Measurements from ENCODE around the gene CACNB4. TPM values are rescaled to one million over a fixed set of nuclear protein-coding genes. Genes with fewer than 3 reads are reported as not detected.

The CACNB4 gene
- total RNA-seq, 1 donor from 2014 or later, result 4.9 TPM

GRCh38 chr2:151837926-151838325, 260.9 kb downstream of the CACNB4 start:
- H3K9me3 ChIP-seq, result no peaks in the 10 kb centered on the region
- H3K27ac ChIP-seq, result no peak overlapping the region
- no peaks in the 10 kb centered on the region for H3K27me3 ChIP-seq
- no peaks in the 10 kb centered on the region for H3K4me1 ChIP-seq
- H3K36me3 ChIP-seq, result no peaks in the 10 kb centered on the region
- no peak overlapping the region for H3K4me3 ChIP-seq
- DNase-seq (ENCODE audit: extremely low spot score in 2 of 2), result no peak
- intact Hi-C loops (cut with DNase I), result no loop called here
- TF ChIP-seq CTCF (IDR thresholded peaks at IDR 0.05) (no peak), POLR2AphosphoS5 (IDR thresholded peaks at IDR 0.05; ENCODE audit: insufficient read depth in 1 of 2, low read depth in 1 of 2) (no peak), POLR2A (IDR thresholded peaks at IDR 0.05) (no peak)

DNA sequence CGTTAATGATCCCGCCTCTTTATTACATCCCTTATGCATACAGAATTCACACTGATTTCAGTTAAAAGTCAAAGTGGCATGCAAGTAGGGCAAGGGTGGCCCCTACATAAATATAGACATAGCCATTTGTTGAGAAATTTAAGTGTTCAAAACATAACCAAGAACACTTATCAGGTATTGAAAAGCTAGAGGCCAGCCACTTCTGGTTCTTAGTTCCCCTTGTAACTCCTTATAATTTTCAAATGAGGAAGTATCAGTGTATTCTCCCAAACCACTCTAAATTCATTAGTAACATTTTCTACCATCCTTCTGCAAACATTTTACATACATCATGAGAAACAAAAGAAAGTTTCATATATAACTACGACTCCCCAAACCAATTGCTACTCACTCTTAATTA, 264.9 kb downstream of the CACNB4 start:
- DNase-seq (ENCODE audit: extremely low spot score in 2 of 2), result no peak
- intact Hi-C loops (cut with DNase I), result no loop called here
- H3K36me3 ChIP-seq, result no peaks in the 10 kb centered on the region
- no peaks in the 10 kb centered on the region for H3K27me3 ChIP-seq
- TF ChIP-seq POLR2A (IDR thresholded peaks at IDR 0.05), result no peak
- no peak for TF ChIP-seq POLR2AphosphoS5 (IDR thresholded peaks at IDR 0.05; ENCODE audit: insufficient read depth in 1 of 2, low read depth in 1 of 2)
- no peak for TF ChIP-seq CTCF (IDR thresholded peaks at IDR 0.05)
- H3K4me3 ChIP-seq, result no peak overlapping the region
- H3K27ac ChIP-seq, result no peak overlapping the region
- H3K9me3 ChIP-seq, result no peaks in the 10 kb centered on the region
- H3K4me1 ChIP-seq, result peaks cover 2% of the 10 kb centered on the region

DNA sequence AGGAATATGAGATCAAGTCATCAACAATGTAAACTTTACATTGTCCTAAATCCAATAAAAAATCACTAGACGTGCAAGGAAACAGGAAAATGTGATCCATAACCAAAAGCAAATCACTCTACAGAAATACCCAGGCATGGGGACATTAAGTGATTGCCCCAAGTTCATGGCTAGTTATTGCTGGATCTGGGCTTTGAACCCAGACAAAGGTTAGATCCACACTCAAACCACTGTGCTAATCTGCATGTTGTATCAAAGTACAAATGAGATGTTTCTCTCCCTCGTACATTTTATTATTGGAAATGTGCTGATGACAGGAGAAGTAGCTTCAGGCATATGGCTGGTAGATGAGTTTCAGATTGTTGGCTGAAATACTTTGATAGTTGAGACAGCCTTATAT, 267.9 kb downstream of the CACNB4 start:
- intact Hi-C loops (cut with DNase I), result no loop called here
- H3K4me1 ChIP-seq, result peaks cover 17% of the 10 kb centered on the region
- no peak for TF ChIP-seq CTCF (IDR thresholded peaks at IDR 0.05)
- TF ChIP-seq POLR2A (IDR thresholded peaks at IDR 0.05), result no peak
- TF ChIP-seq POLR2AphosphoS5 (IDR thresholded peaks at IDR 0.05; ENCODE audit: insufficient read depth in 1 of 2, low read depth in 1 of 2), result no peak
- no peak overlapping the region for H3K27ac ChIP-seq
- no peak overlapping the region for H3K4me3 ChIP-seq
- no peaks in the 10 kb centered on the region for H3K36me3 ChIP-seq
- DNase-seq (ENCODE audit: extremely low spot score in 2 of 2), result no peak
- no peaks in the 10 kb centered on the region for H3K9me3 ChIP-seq
- no peaks in the 10 kb centered on the region for H3K27me3 ChIP-seq

DNA sequence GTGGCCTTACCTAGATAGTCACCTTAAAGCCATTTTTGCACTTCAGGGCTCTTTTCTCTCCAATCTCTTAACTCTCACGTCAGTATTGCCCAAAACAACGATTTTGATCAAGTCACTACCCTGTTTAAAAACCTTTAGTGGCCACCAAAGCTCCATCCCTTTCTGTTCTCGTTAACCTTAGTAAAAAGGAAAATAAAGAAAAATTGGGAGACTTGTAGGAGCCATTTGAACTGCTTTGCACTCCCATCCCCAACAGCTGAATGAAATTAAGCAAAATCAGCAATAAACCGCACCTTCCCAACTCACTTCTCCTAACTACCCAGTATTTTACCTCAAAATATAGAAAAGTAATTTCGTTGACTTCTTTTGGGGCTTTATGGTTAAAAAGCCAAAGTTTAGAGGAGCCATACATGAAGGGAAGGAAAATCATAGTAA, 269.9 kb downstream of the CACNB4 start:
- peak overlapping the region; percentile 85 for H3K27ac ChIP-seq
- H3K36me3 ChIP-seq, result no peaks in the 10 kb centered on the region
- intact Hi-C loops (cut with DNase I), result no loop called here
- H3K9me3 ChIP-seq, result no peaks in the 10 kb centered on the region
- peak overlapping the region; percentile 64 to 95 for H3K4me3 ChIP-seq
- peaks cover 38% of the 10 kb centered on the region for H3K4me1 ChIP-seq
- no peak for TF ChIP-seq POLR2AphosphoS5 (IDR thresholded peaks at IDR 0.05; ENCODE audit: insufficient read depth in 1 of 2, low read depth in 1 of 2)
- no peak for TF ChIP-seq POLR2A (IDR thresholded peaks at IDR 0.05)
- no peak for TF ChIP-seq CTCF (IDR thresholded peaks at IDR 0.05)
- H3K27me3 ChIP-seq, result no peaks in the 10 kb centered on the region
- DNase-seq (ENCODE audit: extremely low spot score in 2 of 2), result no peak

DNA sequence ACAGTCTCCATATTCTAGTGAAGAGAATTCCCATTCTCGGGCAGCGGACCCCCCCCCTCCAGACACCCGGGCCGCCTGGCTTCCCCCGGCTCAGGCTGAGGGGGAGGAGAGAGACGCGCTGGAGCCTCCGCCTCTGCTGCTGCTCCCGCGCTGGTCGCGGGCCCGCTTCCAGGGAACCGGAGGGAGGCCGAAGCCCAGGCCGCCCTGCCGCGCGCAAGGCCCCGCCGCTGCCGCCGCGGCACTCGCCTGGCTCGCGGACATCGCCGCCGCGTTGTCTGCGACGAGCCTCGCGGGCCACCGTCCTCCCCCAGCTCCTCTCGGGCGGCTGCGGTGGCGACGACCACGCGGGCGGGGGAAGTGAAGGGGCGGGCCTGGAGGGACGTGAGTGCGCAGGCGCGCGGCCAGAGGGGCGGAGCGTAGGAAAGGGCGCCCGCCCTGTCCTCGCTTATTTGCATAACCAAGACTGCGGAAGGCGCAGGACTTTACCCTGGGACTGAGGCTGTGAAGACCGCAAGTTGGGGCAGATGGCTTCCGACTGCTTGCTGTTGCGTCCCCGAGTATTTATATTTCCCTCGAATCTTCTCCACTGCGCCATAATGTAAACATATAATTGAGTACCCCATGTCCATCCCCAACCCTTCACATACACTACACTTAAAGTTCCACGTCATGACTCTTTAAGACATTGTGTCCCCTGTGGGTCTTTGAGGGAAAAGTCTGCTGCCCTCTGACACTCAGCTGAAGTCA, 270.5 kb downstream of the CACNB4 start, which contains the start of gene ARL5A:
Gene ARL5A, minus strand, starts transcription at position 279 of the 747 bp plus-strand sequence. Its CDS starts 245 bp downstream, at position 34.
- no peaks in the 10 kb centered on the region for H3K9me3 ChIP-seq
- H3K36me3 ChIP-seq, result no peaks in the 10 kb centered on the region
- peak in 1 of 2 donors; percentile 97 for DNase-seq (ENCODE audit: extremely low spot score in 2 of 2)
- peaks cover 44% of the 10 kb centered on the region for H3K4me1 ChIP-seq
- no peaks in the 10 kb centered on the region for H3K27me3 ChIP-seq
- H3K4me3 ChIP-seq, result peak within 1 kb of the TSS; percentile 64 to 95
- intact Hi-C loops (cut with DNase I), result no loop called here
- TF ChIP-seq CTCF (IDR thresholded peaks at IDR 0.05) (peak in 1 of 3 experiments; percentile 2), POLR2A (IDR thresholded peaks at IDR 0.05) (peak in 1 of 2 donors; percentile 75), POLR2AphosphoS5 (IDR thresholded peaks at IDR 0.05; ENCODE audit: insufficient read depth in 1 of 2, low read depth in 1 of 2) (peak; percentile 81 to 87)
- peak within 1 kb of the TSS; percentile 85 for H3K27ac ChIP-seq
